HUES6 (cell line): ENCODE data around the gene MSRB2.

Experiments used
- H3K27ac ChIP-seq: 2 replicates; pipeline ENCODE4 v1.7.0; 2013; ENCODE audit warnings: low read depth, mild to moderate bottlenecking, low read length, inconsistent platforms
- H3K27me3 ChIP-seq: 2 replicates; pipeline ENCODE4 v1.6.1; 2013; ENCODE audit warnings: low read length; ENCODE audit not compliant: control insufficient read depth, insufficient read depth
- H3K36me3 ChIP-seq: 2 replicates; pipeline ENCODE4 v1.6.1; 2013; ENCODE audit warnings: low read length; ENCODE audit not compliant: control insufficient read depth, insufficient read depth
- H3K4me1 ChIP-seq: 2 replicates; pipeline ENCODE4 v1.6.1; 2013; ENCODE audit warnings: low read length; ENCODE audit not compliant: control insufficient read depth, insufficient read depth
- H3K4me3 ChIP-seq: 2 replicates; pipeline ENCODE4 v1.5.1; 2013; ENCODE audit warnings: low read depth, low read length
- H3K9ac ChIP-seq: one replicate; pipeline ENCODE4 v1.6.1; 2013; ENCODE audit warnings: mild to moderate bottlenecking, low read length
- H3K9me3 ChIP-seq: 2 replicates; pipeline ENCODE4 v1.6.1; 2013; ENCODE audit warnings: low read depth, low read length; ENCODE audit not compliant: control insufficient read depth, insufficient read depth

The MSRB2 gene

GRCh38 chr10:23155169-23155568 is 59.8 kb downstream of the MSRB2 start:
- Histone ChIP-seq H3K9ac (no peak overlapping the region), H3K27me3 (peaks cover 30% of the 10 kb centered on the region), H3K27ac (no peak overlapping the region), H3K36me3 (no peaks in the 10 kb centered on the region), H3K9me3 (no peaks in the 10 kb centered on the region), H3K4me3 (no peak overlapping the region), H3K4me1 (peaks cover 3% of the 10 kb centered on the region)

GRCh38 chr10:23156447-23157150 is 61.2 kb downstream of the MSRB2 start:
- Histone ChIP-seq H3K27ac (no peak overlapping the region), H3K4me1 (peaks cover 3% of the 10 kb centered on the region), H3K9ac (no peak overlapping the region), H3K9me3 (no peaks in the 10 kb centered on the region), H3K36me3 (no peaks in the 10 kb centered on the region), H3K27me3 (peaks cover 44% of the 10 kb centered on the region), H3K4me3 (no peak overlapping the region)

GRCh38 chr10:23157239-23157681 is 61.9 kb downstream of the MSRB2 start:
- Histone ChIP-seq H3K27me3 (peaks cover 51% of the 10 kb centered on the region), H3K9ac (no peak overlapping the region), H3K27ac (no peak overlapping the region), H3K9me3 (no peaks in the 10 kb centered on the region), H3K4me1 (peaks cover 3% of the 10 kb centered on the region), H3K36me3 (no peaks in the 10 kb centered on the region), H3K4me3 (no peak overlapping the region)

GRCh38 chr10:23157691-23158369 is 62.5 kb downstream of the MSRB2 start:
- H3K4me1 ChIP-seq: peaks cover 3% of the 10 kb centered on the region
- H3K4me3 ChIP-seq: peak overlapping the region; percentile 52
- H3K27me3 ChIP-seq: peaks cover 56% of the 10 kb centered on the region
- H3K27ac ChIP-seq: no peak overlapping the region
- no peaks in the 10 kb centered on the region for H3K36me3 ChIP-seq
- no peak overlapping the region for H3K9ac ChIP-seq
- no peaks in the 10 kb centered on the region for H3K9me3 ChIP-seq

- peaks cover 59% of the 10 kb centered on the region for H3K27me3 ChIP-seq
- peaks cover 3% of the 10 kb centered on the region for H3K4me1 ChIP-seq
- no peaks in the 10 kb centered on the region for H3K9me3 ChIP-seq
- peak overlapping the region; percentile 52 for H3K4me3 ChIP-seq
- H3K36me3 ChIP-seq: no peaks in the 10 kb centered on the region
- no peak overlapping the region for H3K27ac ChIP-seq
- H3K9ac ChIP-seq: no peak overlapping the region
Measured at GRCh38 chr10:23158370-23158769, 63.0 kb downstream of the MSRB2 start.

GRCh38 chr10:23171232-23171876 is 76.0 kb downstream of the MSRB2 start:
- Histone ChIP-seq H3K36me3 (no peaks in the 10 kb centered on the region), H3K27me3 (peaks cover 99% of the 10 kb centered on the region), H3K27ac (no peak overlapping the region), H3K9me3 (no peaks in the 10 kb centered on the region), H3K4me1 (0 out of 2 replicates have a peak, but pooled peaks cover 11% of the 10 kb centered on the region), H3K9ac (no peak overlapping the region), H3K4me3 (no peak overlapping the region)
